ENCODE results near the gene CASD1.

CASD1 gene

DNA sequence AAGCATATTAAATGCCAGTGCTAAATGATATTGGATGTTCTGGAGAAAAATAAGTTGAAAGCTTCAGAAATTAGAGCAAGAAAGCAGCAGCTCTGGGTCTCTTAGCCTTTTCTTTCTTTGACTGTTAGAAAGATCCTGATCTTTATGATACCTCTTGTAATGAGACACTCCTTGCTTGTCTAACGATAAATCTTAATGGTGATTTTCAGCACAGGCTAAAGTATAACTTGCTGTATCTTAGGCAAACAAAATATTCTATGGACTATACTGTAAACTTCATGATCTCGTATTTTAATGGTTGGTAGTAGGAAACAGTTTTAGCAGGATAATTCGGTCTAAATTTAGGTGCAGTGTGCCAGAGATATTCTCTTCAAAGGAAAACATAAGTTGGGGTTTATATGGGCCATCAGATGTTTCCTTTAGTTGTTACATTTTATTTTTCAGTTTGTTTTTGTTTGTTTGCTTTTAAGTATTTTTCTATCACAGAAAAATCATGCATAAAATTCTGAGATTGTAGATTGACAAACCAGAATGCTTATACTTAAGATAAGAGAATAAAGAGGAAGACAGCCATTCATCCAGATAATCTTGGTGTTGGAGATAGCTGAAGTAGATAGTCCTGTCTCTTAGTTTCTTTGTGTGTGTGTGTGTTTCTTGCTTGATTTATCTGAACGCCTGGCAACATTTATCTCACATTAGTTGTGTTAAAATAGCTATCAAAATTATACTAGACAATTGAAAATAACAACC, 4.7 kb downstream of the CASD1 start:
- DNase-seq = no peak

- no peak for DNase-seq
These were observed 5.3 kb downstream of the CASD1 start for GRCh38 chr7:94514917-94515316.

DNA sequence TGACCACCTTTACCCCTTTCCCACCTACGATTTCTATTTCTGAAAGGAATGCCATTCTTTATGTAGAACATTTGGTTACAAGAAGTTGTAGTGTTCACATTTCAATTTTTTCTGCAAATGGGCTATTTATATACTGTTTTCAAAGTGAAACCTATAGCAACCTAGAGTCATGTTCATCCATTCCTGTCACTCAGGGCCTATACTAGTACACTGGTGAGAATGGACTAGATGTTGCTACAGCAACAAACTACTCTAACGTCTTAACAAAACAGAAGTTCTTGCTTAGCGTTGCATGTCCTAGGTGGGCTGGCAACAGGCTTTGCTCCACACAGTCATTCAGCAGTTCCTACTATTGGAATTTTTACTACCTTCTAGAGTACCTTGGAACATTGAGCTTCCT, 16.3 kb downstream of the CASD1 start:
- DNase-seq = no peak

GRCh38 chr7:94529516-94529915, 19.9 kb downstream of the CASD1 start:
- no peak for DNase-seq

- DNase-seq = no peak
These were observed 20.5 kb downstream of the CASD1 start for GRCh38 chr7:94530109-94530508.

- no peak for DNase-seq
These were observed 23.1 kb downstream of the CASD1 start for GRCh38 chr7:94532676-94533075.

- no peak for DNase-seq
These were observed 30.8 kb downstream of the CASD1 start for GRCh38 chr7:94540428-94540827.

DNA sequence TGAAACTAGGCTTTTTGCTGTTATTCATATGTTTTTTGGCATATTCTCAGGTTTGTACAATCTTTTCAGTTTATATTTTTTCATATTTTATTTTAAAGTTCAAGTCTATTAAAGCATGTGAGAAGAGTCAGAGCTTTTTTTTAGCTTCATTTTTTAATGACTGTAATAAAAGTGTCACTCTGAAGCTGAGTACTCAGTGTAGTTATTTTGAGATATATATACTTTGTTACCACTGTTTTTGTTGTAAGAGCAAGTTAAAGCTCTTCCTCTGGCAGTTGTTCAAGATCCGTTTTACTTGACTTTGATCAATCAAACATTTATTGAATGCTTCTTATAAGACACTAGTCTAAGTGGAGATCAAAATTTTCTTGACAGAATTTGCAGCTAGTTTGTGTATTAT, 37.5 kb downstream of the CASD1 start:
- no peak for DNase-seq

- no peak for DNase-seq
These were observed 46.4 kb downstream of the CASD1 start for GRCh38 chr7:94556028-94556427.

GRCh38 chr7:94557215-94557614, 47.6 kb downstream of the CASD1 start:
- DNase-seq = no peak

DNA sequence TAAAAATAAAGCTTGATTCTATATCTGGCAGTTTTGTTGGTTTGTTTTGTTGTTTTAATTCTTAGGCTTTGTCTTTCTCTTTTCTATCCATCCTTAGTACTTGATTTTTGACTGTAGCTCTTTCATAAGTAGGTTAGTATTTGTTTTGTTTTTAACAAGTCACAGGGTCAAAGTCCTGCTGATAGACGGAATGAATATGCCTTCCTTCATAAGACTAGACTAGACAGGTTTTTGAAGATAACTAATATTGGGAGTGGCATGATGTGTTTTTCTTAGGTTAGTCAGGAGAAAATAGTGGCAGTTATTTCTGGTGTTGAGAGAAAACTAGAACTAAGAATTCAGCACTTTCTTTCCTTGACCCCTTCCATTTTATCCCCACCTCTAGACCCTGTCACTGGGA, 50.4 kb downstream of the CASD1 start:
- DNase-seq = no peak

GRCh38 chr7:94561841-94562514, 52.4 kb downstream of the CASD1 start:
- no peak for DNase-seq

- no peak for DNase-seq
These were observed 52.9 kb downstream of the CASD1 start for GRCh38 chr7:94562525-94562924.

DNA sequence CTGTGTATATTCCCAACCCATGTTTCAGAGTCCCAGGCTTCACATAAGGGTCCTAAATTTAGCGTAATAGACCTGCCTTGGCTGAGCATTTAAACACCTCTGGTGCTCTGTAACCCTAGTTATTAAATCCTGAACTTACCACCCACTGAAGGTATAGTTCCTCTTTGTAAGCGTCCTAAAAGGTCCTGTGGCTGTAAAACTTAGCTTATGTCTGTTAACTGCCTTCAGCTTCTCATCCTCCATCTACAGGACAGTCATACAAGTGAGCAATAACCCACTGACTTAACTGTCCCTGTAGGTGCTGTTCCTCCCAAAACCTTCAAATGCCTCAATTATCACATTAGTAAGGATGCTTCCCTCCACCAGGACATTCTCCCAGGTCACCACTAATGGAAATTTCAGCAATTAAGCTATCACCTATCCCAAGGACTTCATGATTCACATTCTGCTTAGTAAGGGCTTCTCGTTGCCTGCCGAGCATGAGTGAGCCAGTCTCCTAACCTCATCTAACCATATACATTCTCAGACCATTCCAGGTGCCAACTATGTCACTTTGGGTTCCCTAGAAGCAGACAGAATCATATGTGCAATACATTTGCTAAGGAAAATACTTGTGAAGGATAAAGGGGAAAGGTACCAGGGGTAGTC, 55.8 kb downstream of the CASD1 start:
- no peak for DNase-seq

GRCh38 chr7:94567396-94567795, 57.8 kb downstream of the CASD1 start:
- no peak for DNase-seq

- DNase-seq = no peak
These were observed 62.2 kb downstream of the CASD1 start for GRCh38 chr7:94571816-94572215.

DNA sequence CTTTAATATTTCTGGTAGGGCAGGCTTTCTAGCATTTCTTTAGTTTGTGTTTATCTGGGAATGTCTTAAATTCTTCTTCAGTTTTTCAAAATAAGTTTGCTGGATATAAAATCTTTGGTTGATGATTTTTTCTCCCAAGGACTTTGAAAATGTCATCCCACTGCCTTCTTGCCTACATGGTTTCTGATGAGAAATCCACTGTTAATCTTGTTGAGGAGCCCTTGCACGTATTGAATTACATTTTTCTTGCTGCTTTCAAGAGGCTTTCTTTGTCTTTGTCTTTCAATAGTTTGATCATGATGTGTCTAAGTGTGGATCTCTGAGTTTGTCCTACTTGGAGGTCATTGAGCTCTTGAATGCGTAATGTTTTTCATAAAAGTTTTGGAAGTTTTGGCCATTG, 66.0 kb downstream of the CASD1 start:
- DNase-seq = no peak

- DNase-seq = no peak
These were observed 66.7 kb downstream of the CASD1 start for GRCh38 chr7:94576316-94576715.

- no peak for DNase-seq
These were observed 67.7 kb downstream of the CASD1 start for GRCh38 chr7:94577357-94577756.

GRCh38 chr7:94578614-94579013, 69.0 kb downstream of the CASD1 start:
- no peak for DNase-seq

DNA sequence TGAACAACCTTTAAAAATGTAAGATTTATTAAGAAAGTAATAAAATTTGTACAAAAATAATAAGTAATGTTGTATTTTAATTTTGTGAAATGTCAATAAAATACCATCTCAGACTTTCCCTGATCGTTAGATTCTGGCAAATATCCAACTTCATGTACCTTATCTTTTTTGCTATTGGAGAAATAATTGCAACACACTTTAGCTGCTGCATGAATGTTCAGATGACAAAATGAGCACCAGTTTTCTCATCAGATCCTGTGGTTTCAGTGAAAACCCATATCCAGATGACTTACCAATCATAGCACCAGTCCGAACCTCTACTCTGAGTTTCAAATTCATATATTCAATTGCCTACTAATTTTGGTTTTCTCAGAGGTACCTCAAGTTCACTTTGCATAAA, 69.9 kb downstream of the CASD1 start:
- no peak for DNase-seq

GRCh38 chr7:94580601-94581000, 71.0 kb downstream of the CASD1 start:
- no peak for DNase-seq

DNA sequence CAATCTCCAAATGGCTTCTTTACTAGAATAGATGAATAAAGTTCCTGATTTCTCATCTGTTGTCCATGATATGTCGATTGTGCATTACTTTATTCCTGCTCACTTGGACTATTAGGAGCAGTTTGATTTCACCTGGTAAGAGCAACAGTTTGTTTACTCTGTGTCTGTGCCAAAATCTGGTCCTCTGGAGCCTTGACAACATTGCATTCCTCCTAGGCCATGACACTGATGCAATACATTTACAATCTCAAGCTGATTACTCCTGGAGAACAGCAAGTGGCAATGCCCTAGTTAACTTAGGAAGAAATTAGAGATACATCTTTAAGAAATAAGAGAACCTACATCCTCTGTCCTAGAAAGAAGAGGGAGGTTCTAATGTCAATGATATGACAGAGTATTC, 74.5 kb downstream of the CASD1 start:
- DNase-seq = no peak

DNA sequence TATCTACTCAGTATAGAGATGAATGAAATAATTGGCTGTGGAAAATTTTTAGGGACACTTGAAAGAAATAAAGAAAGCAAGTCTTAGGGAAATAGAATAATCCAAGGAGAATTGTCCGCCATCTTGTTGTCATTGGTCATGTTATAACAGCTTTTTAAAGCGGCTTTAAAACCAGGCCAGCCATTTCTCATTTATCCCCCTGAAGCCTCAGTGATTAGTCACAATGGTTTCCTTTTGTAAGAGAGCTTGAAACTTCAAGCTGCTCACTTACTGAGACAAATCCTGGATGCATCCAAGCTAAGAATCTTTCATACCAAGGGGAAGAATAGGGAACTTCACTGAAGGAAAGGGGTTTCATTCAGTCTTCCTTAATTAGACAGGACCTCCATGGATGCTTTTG, 78.5 kb downstream of the CASD1 start:
- DNase-seq = no peak

Measured in DMS 273 treated with DMSO at 0.1 percent for 48 hours (cell line).